GM18502 (cell line): ENCODE data around the gene SURF4.
"Not testable (repeated sequence)": the region's sequence is repeated elsewhere in the genome, so short reads cannot be mapped to it uniquely, and the experiment has no call there.

Experiments
- ATAC-seq: cut with Tn5 transposase; IDR thresholded peaks from one replicate; pipeline ENCODE4 v1.9.1; 2021; ENCODE audit warnings: mild to moderate bottlenecking; ENCODE audit not compliant: unreplicated experiment, poor library complexity

Gene SURF4

GRCh38 chr9:133341369-133342068, 34.3 kb downstream of the SURF4 start:
- no peak for ATAC-seq

- ATAC-seq, result no peak
Measured at GRCh38 chr9:133340916-133341315, 34.9 kb downstream of the SURF4 start.

GRCh38 chr9:133340256-133340655, 35.6 kb downstream of the SURF4 start:
- ATAC-seq, result no peak

- ATAC-seq, result no peak
Measured at GRCh38 chr9:133339641-133340040, 36.2 kb downstream of the SURF4 start.

- peak; percentile 87 for ATAC-seq
Measured at GRCh38 chr9:133335924-133336811, 39.7 kb downstream of the SURF4 start, which contains the start of gene SURF6. Gene SURF6, minus strand, starts transcription at chr9:133336188. Its CDS starts 56 bp downstream, at chr9:133336132.

GRCh38 chr9:133334888-133335287, 41.0 kb downstream of the SURF4 start:
- ATAC-seq, result not testable (repeated sequence)

- ATAC-seq, result no peak
Measured at GRCh38 chr9:133334161-133334560, 41.7 kb downstream of the SURF4 start.

GRCh38 chr9:133333566-133333965, 42.3 kb downstream of the SURF4 start:
- no peak for ATAC-seq

- no peak for ATAC-seq
Measured at GRCh38 chr9:133333011-133333410, 42.8 kb downstream of the SURF4 start.

GRCh38 chr9:133332381-133332730, 43.5 kb downstream of the SURF4 start:
- ATAC-seq, result no peak

GRCh38 chr9:133331641-133332380, 44.0 kb downstream of the SURF4 start:
- ATAC-seq, result no peak

- no peak for ATAC-seq
Measured at GRCh38 chr9:133331221-133331620, 44.6 kb downstream of the SURF4 start.

- ATAC-seq, result not testable (repeated sequence)
Measured at GRCh38 chr9:133329306-133330156, 46.3 kb downstream of the SURF4 start.

GRCh38 chr9:133327834-133328484, 47.9 kb downstream of the SURF4 start:
- ATAC-seq, result no peak

- ATAC-seq, result not testable (repeated sequence)
Measured at GRCh38 chr9:133327021-133327420, 48.8 kb downstream of the SURF4 start.

- ATAC-seq, result no peak
Measured at GRCh38 chr9:133323991-133324703, 51.7 kb downstream of the SURF4 start.

GRCh38 chr9:133323211-133323610, 52.6 kb downstream of the SURF4 start:
- no peak for ATAC-seq

- no peak for ATAC-seq
Measured at GRCh38 chr9:133322701-133323100, 53.2 kb downstream of the SURF4 start.
